SK-N-SH treated with all-trans-retinoic acid at 6 μM for 48 hours (cell line): ENCODE data around the gene CXCR5.

Source experiments
- ARNTL ChIP-seq: fragments of 450-650 bp; formaldehyde crosslinking; IDR thresholded peaks from 2 replicates; pipeline ENCODE4 v1.5.0; 2020; ENCODE audit warnings: low read depth, mild to moderate bottlenecking, moderate library complexity, borderline replicate concordance
- CREB5 ChIP-seq: fragments of 250-450 bp; sonication (Bioruptor Pico); IDR thresholded peaks from 2 replicates; pipeline ENCODE4 v1.5.1; 2020; ENCODE audit warnings: low read depth, mild to moderate bottlenecking, moderate library complexity
- ISL1 ChIP-seq: fragments of 250-450 bp; sonication (Bioruptor Pico); IDR thresholded peaks from 2 replicates; pipeline ENCODE4 v2.1.2; 2022; ENCODE audit warnings: mild to moderate bottlenecking, moderate library complexity
- RARB ChIP-seq: fragments of 250-450 bp; sonication (Bioruptor Pico); IDR thresholded peaks from 2 replicates; pipeline ENCODE4 v1.8.0; 2021; ENCODE audit warnings: mild to moderate bottlenecking, moderate library complexity
- TCF4 ChIP-seq: fragments of 250-450 bp; sonication (Bioruptor Pico); IDR thresholded peaks from 2 replicates; pipeline ENCODE4 v1.8.0; 2021; ENCODE audit warnings: mild to moderate bottlenecking, moderate library complexity, borderline replicate concordance
- ZC3H10 ChIP-seq: fragments of 250-450 bp; sonication (Bioruptor Pico); IDR thresholded peaks from 2 replicates; pipeline ENCODE4 v1.5.1; 2021; ENCODE audit warnings: mild to moderate bottlenecking, moderate library complexity
- ZNF70 ChIP-seq: fragments of 450-650 bp; formaldehyde crosslinking; IDR thresholded peaks from 2 replicates; pipeline ENCODE4 v1.5.0; 2020; ENCODE audit warnings: mild to moderate bottlenecking, moderate library complexity
- TF ChIP-seq, protein P1 (sequence below): fragments of 250-450 bp; sonication (Bioruptor Pico); IDR thresholded peaks from 2 replicates; pipeline ENCODE4 v1.5.1; 2021; ENCODE audit warnings: mild to moderate bottlenecking, moderate library complexity

- TF ChIP-seq ISL1 (CRISPR knock-in tag) (no peak), ARNTL (CRISPR knock-in tag) (no peak), CREB5 (CRISPR knock-in tag) (no peak), ZNF70 (CRISPR knock-in tag) (no peak), RARB (no peak), TCF4 (CRISPR knock-in tag) (no peak), ZC3H10 (CRISPR knock-in tag) (no peak)
- TF ChIP-seq, protein P1, sequence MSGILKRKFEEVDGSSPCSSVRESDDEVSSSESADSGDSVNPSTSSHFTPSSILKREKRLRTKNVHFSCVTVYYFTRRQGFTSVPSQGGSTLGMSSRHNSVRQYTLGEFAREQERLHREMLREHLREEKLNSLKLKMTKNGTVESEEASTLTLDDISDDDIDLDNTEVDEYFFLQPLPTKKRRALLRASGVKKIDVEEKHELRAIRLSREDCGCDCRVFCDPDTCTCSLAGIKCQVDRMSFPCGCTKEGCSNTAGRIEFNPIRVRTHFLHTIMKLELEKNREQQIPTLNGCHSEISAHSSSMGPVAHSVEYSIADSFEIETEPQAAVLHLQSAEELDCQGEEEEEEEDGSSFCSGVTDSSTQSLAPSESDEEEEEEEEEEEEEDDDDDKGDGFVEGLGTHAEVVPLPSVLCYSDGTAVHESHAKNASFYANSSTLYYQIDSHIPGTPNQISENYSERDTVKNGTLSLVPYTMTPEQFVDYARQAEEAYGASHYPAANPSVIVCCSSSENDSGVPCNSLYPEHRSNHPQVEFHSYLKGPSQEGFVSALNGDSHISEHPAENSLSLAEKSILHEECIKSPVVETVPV (CRISPR knock-in tag): no peak
Observed at GRCh38 chr11:118837868-118838267, 45.8 kb upstream of the CXCR5 start.
